ENCODE measurements around the gene DGCR8.

- TF ChIP-seq, protein P1, sequence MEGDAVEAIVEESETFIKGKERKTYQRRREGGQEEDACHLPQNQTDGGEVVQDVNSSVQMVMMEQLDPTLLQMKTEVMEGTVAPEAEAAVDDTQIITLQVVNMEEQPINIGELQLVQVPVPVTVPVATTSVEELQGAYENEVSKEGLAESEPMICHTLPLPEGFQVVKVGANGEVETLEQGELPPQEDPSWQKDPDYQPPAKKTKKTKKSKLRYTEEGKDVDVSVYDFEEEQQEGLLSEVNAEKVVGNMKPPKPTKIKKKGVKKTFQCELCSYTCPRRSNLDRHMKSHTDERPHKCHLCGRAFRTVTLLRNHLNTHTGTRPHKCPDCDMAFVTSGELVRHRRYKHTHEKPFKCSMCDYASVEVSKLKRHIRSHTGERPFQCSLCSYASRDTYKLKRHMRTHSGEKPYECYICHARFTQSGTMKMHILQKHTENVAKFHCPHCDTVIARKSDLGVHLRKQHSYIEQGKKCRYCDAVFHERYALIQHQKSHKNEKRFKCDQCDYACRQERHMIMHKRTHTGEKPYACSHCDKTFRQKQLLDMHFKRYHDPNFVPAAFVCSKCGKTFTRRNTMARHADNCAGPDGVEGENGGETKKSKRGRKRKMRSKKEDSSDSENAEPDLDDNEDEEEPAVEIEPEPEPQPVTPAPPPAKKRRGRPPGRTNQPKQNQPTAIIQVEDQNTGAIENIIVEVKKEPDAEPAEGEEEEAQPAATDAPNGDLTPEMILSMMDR (IDR thresholded peaks at IDR 0.05): no peak
- no peak for TF ChIP-seq ZFX (IDR thresholded peaks at IDR 0.05; ENCODE audit: borderline replicate concordance)
Observed at GRCh38 chr22:20127318-20127868, 47.4 kb downstream of the DGCR8 start.
